ENCODE results near the gene TCF7L1. TPM values are rescaled to one million over a fixed set of nuclear protein-coding genes. Genes with fewer than 3 reads are reported as not detected.

Gene TCF7L1
- polyA plus RNA-seq, 1 donor (not counting 4 experiments of a cell fraction or from before 2014, with no cell fraction given) = 1.0 TPM

- Histone ChIP-seq H2AFZ (ENCODE audit: control insufficient read depth, low read length) (no peak overlapping the region), H3K9ac (ENCODE audit: control insufficient read depth, extremely low read depth, insufficient read depth, low read length) (no peak overlapping the region), H3K4me3 (ENCODE audit: control insufficient read depth in 2 of 3, extremely low read depth in 1 of 3, insufficient read depth in 2 of 3, low read depth in 1 of 3, low read length in 3 of 3) (no peak overlapping the region), H3K9me3 (ENCODE audit: control insufficient read depth, low read depth, low read length) (no peaks in the 10 kb centered on the region), H3K79me2 (ENCODE audit: control insufficient read depth, insufficient read depth, low read length) (no peaks in the 10 kb centered on the region), H3K27me3 (ENCODE audit: control insufficient read depth, extremely low read depth, insufficient read depth, low read length) (no peaks in the 10 kb centered on the region), H3K4me2 (ENCODE audit: control insufficient read depth, extremely low read depth, insufficient read depth, low read depth, low read length) (no peak overlapping the region), H3K4me1 (ENCODE audit: control insufficient read depth, extremely low read depth, insufficient read depth, low read length) (peaks cover 3% of the 10 kb centered on the region), H3K36me3 (ENCODE audit: control insufficient read depth in 2 of 2, extremely low read depth in 1 of 2, insufficient read depth in 2 of 2, low read length in 2 of 2) (no peaks in the 10 kb centered on the region), H4K20me1 (ENCODE audit: control insufficient read depth, extremely low read depth, insufficient read depth, low read length) (no peaks in the 10 kb centered on the region), H3K27ac (ENCODE audit: control insufficient read depth, insufficient read depth, low read length) (no peak overlapping the region), H3K9me1 (ENCODE audit: control insufficient read depth, extremely low read depth, insufficient read depth, low read length) (no peaks in the 10 kb centered on the region)
- DNase-seq (ENCODE audit: low read depth, low spot score) = no peak
- no peak for FAIRE-seq
- dilution Hi-C loops (cut with MboI; ENCODE audit: extremely low pct_ligation_motif_present, low sequenced_read_pairs) = no loop called here
- no peak for TF ChIP-seq CTCF (optimal IDR thresholded peaks at IDR 0.05 in 1 of 3, IDR thresholded peaks at IDR 0.05 in 1 of 3, conservative IDR thresholded peaks at IDR 0.05 in 1 of 3; ENCODE audit: extremely low read depth in 1 of 3, insufficient read depth in 2 of 3, low read length in 3 of 3)
- TF ChIP-seq EZH2 (IDR thresholded peaks at IDR 0.05; ENCODE audit: low read length) = no peak
These were observed 106.9 kb downstream of the TCF7L1 start for GRCh38 chr2:85240055-85240454.

- no peak overlapping the region for H3K4me3 ChIP-seq (ENCODE audit: control insufficient read depth in 2 of 3, extremely low read depth in 1 of 3, insufficient read depth in 2 of 3, low read depth in 1 of 3, low read length in 3 of 3)
- no peak for DNase-seq (ENCODE audit: low read depth, low spot score)
- no peaks in the 10 kb centered on the region for H3K79me2 ChIP-seq (ENCODE audit: control insufficient read depth, insufficient read depth, low read length)
- H3K27me3 ChIP-seq (ENCODE audit: control insufficient read depth, extremely low read depth, insufficient read depth, low read length) = no peaks in the 10 kb centered on the region
- H3K27ac ChIP-seq (ENCODE audit: control insufficient read depth, insufficient read depth, low read length) = no peak overlapping the region
- no peaks in the 10 kb centered on the region for H3K9me3 ChIP-seq (ENCODE audit: control insufficient read depth, low read depth, low read length)
- dilution Hi-C loops (cut with MboI; ENCODE audit: extremely low pct_ligation_motif_present, low sequenced_read_pairs) = no loop called here
- TF ChIP-seq EZH2 (IDR thresholded peaks at IDR 0.05; ENCODE audit: low read length) = no peak
- no peak for TF ChIP-seq CTCF (optimal IDR thresholded peaks at IDR 0.05 in 1 of 3, IDR thresholded peaks at IDR 0.05 in 1 of 3, conservative IDR thresholded peaks at IDR 0.05 in 1 of 3; ENCODE audit: extremely low read depth in 1 of 3, insufficient read depth in 2 of 3, low read length in 3 of 3)
- no peak for FAIRE-seq
- no peak overlapping the region for H3K4me2 ChIP-seq (ENCODE audit: control insufficient read depth, extremely low read depth, insufficient read depth, low read depth, low read length)
- no peaks in the 10 kb centered on the region for H4K20me1 ChIP-seq (ENCODE audit: control insufficient read depth, extremely low read depth, insufficient read depth, low read length)
- no peaks in the 10 kb centered on the region for H3K36me3 ChIP-seq (ENCODE audit: control insufficient read depth in 2 of 2, extremely low read depth in 1 of 2, insufficient read depth in 2 of 2, low read length in 2 of 2)
- H3K9ac ChIP-seq (ENCODE audit: control insufficient read depth, extremely low read depth, insufficient read depth, low read length) = no peak overlapping the region
- H3K4me1 ChIP-seq (ENCODE audit: control insufficient read depth, extremely low read depth, insufficient read depth, low read length) = peaks cover 2% of the 10 kb centered on the region
- H3K9me1 ChIP-seq (ENCODE audit: control insufficient read depth, extremely low read depth, insufficient read depth, low read length) = no peaks in the 10 kb centered on the region
- no peak overlapping the region for H2AFZ ChIP-seq (ENCODE audit: control insufficient read depth, low read length)
These were observed 109.1 kb downstream of the TCF7L1 start for GRCh38 chr2:85242321-85242720.

All from keratinocyte (primary cell).